ENCODE data around the gene DNER. TPM values are rescaled to one million over a fixed set of nuclear protein-coding genes. Genes with fewer than 3 reads are reported as not detected.

DNER gene
- total and polyA plus RNA-seq, 2 of the 13 experiments (the other 11 are each of a cell fraction or from before 2014, with no cell fraction given) = not detected

- TF ChIP-seq PLSCR1 (CRISPR knock-in tag; IDR thresholded peaks at IDR 0.05; ENCODE audit: borderline replicate concordance) (no peak), AHDC1 (CRISPR knock-in tag; IDR thresholded peaks at IDR 0.05; ENCODE audit: borderline replicate concordance) (no peak), MZF1 (CRISPR knock-in tag; IDR thresholded peaks at IDR 0.05; ENCODE audit: borderline replicate concordance) (no peak), GZF1 (CRISPR knock-in tag; IDR thresholded peaks at IDR 0.05) (no peak), TERF1 (CRISPR knock-in tag; IDR thresholded peaks at IDR 0.05) (no peak)
These were observed 284.8 kb downstream of the DNER start (continued) for GRCh38 chr2:229429589-229429988.

All from HepG2 (cell line).